ENCODE results near the gene OR6A2. TPM values are rescaled to one million over a fixed set of nuclear protein-coding genes. Genes with fewer than 3 reads are reported as not detected.

OR6A2 gene
- total RNA-seq (ENCODE audit: low replicate concordance): 0.27 and 0.33 TPM in 2 replicates

DNA sequence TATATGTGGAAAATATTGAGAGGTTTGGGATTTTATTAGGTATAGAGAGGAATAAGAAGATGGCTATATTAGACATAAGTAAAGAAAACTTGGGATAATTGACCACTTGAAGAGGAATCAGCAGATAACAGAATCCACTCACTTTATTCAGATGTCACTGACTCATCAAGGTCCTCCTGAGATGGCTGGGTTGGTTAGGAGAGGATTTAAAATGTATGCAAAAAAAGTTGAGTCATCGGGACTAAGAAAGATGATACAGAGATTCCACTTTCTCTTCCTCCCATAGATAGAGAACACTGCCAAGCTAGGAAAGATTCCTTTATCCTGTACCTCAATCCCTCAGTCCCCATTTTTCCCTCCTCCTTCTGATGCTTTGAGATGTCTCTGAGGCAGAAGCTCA, at the start of gene OR6A2:
TSS of gene OR6A2 (minus strand) at position 288 of the 400 bp plus-strand sequence. CDS start 3,981 bp downstream, outside the sequence.
- no peak for DNase-seq (ENCODE audit: low read depth)
- TF ChIP-seq, protein P1, sequence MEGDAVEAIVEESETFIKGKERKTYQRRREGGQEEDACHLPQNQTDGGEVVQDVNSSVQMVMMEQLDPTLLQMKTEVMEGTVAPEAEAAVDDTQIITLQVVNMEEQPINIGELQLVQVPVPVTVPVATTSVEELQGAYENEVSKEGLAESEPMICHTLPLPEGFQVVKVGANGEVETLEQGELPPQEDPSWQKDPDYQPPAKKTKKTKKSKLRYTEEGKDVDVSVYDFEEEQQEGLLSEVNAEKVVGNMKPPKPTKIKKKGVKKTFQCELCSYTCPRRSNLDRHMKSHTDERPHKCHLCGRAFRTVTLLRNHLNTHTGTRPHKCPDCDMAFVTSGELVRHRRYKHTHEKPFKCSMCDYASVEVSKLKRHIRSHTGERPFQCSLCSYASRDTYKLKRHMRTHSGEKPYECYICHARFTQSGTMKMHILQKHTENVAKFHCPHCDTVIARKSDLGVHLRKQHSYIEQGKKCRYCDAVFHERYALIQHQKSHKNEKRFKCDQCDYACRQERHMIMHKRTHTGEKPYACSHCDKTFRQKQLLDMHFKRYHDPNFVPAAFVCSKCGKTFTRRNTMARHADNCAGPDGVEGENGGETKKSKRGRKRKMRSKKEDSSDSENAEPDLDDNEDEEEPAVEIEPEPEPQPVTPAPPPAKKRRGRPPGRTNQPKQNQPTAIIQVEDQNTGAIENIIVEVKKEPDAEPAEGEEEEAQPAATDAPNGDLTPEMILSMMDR (IDR thresholded peaks at IDR 0.05; ENCODE audit: insufficient read depth, low read length): no peak
- H3K4me3 ChIP-seq (ENCODE audit: low read depth, low read length): no peak within 1 kb of the TSS

GRCh38 chr11:6845383-6845782, 45.9 kb upstream of the OR6A2 start, which contains the start of gene OR10A5:
OR10A5 (plus strand) TSS chr11:6845683; CDS start chr11:6845683, 0 bp downstream.
- H3K4me3 ChIP-seq (ENCODE audit: low read depth, low read length): no peak within 1 kb of the TSS
- no peak for DNase-seq (ENCODE audit: low read depth)
- TF ChIP-seq, protein P1 (IDR thresholded peaks at IDR 0.05; ENCODE audit: insufficient read depth, low read length): no peak

DNA sequence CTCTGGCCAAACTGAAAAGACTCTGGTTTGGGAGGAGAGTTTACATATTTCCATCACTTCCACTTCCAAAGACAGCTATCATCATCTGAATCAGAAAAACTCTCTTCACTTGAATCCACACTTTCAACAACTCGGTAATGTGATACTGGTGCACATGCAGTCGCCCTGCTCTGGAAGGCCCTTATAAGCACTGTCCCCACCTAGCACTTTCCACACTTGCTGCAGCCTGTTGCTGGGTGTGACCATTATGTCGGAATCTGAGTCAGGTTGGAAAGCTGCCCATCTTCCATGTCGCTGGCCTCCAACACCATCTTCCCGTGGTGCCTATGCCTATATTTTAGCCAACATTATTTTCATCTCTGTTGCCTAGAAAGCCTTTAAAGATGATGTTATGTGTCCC, 44.9 kb upstream of the OR6A2 start:
- DNase-seq (ENCODE audit: low read depth): no peak
- no peak overlapping the region for H3K4me3 ChIP-seq (ENCODE audit: low read depth, low read length)
- TF ChIP-seq, protein P1 (IDR thresholded peaks at IDR 0.05; ENCODE audit: insufficient read depth, low read length): no peak

- TF ChIP-seq, protein P1 (IDR thresholded peaks at IDR 0.05; ENCODE audit: insufficient read depth, low read length): no peak
- H3K4me3 ChIP-seq (ENCODE audit: low read depth, low read length): no peak overlapping the region
- DNase-seq (ENCODE audit: low read depth): no peak
These were observed 44.2 kb upstream of the OR6A2 start for GRCh38 chr11:6843670-6844069.

- DNase-seq (ENCODE audit: low read depth): no peak
- H3K4me3 ChIP-seq (ENCODE audit: low read depth, low read length): no peak overlapping the region
- TF ChIP-seq, protein P1 (IDR thresholded peaks at IDR 0.05; ENCODE audit: insufficient read depth, low read length): no peak
These were observed 42.2 kb upstream of the OR6A2 start for GRCh38 chr11:6841694-6842093.

DNA sequence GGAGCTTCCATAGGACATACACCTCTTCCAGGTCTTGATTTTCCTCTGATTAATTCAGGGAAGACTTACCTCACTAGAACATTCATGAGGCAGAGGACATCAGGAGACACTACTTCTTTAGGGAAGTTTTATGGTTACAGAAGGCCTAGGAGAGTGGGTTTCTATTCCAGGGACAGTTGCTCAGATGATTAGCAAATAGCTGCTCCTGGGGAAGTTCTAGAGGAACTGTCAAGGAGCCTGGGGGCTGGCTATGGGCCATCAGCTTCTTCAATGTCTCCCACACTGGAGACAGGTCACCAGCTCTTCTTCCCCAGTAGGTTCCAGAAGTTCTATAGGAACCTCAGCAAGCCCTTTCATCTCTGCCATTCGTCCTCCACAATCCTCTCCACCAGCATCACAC, 34.5 kb upstream of the OR6A2 start:
- no peak for DNase-seq (ENCODE audit: low read depth)
- no peak overlapping the region for H3K4me3 ChIP-seq (ENCODE audit: low read depth, low read length)
- TF ChIP-seq, protein P1 (IDR thresholded peaks at IDR 0.05; ENCODE audit: insufficient read depth, low read length): no peak

DNA sequence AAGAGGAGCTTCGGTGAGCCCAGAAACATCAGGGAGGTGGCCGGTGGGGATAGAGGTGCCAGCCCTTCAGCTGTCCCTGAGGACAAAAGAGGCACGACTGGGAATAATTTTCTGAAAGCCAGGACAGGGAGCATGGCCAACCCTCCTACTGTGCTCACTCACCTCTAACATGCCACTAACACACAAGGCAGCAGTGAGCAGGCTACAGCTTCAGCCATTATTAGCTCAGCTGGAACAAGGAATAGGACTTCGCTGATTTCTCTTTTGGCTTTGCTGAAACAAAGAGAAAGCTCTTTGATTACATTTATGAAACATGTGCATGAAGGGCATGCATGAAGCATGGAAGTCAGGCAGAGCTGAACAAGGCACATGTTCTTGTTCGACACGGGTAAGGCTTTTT, 33.9 kb upstream of the OR6A2 start:
- TF ChIP-seq, protein P1 (IDR thresholded peaks at IDR 0.05; ENCODE audit: insufficient read depth, low read length): no peak
- no peak overlapping the region for H3K4me3 ChIP-seq (ENCODE audit: low read depth, low read length)
- no peak for DNase-seq (ENCODE audit: low read depth)
